ENCODE measurements around the gene TGFBI. TPM values are rescaled to one million over a fixed set of nuclear protein-coding genes. Genes with fewer than 3 reads are reported as not detected.

The TGFBI gene
- total RNA-seq, 6 donors from 2014 or later, result 51.0 to 189 (median 126) TPM

GRCh38 chr5:136087961-136088871, 59.4 kb downstream of the TGFBI start:
- peaks cover 9 to 12% (median 12%) of the 10 kb centered on the region in 4 donors for H3K4me1 ChIP-seq
- H3K27ac ChIP-seq, result peak overlapping the region; percentile 59 to 77 (median 66)
- H3K9me3 ChIP-seq, result no peaks in the 10 kb centered on the region
- WGBS, 2 donors, result 48 to 51% methylated on average over 15 to 16 of the region's 16 CpGs
- no peaks in the 10 kb centered on the region for H3K36me3 ChIP-seq
- H3K4me3 ChIP-seq, result no peak overlapping the region
- H3K27me3 ChIP-seq, result no peaks in the 10 kb centered on the region
- TF ChIP-seq POLR2A (IDR thresholded peaks at IDR 0.05) (no peak), CTCF (IDR thresholded peaks at IDR 0.05) (no peak), POLR2AphosphoS5 (IDR thresholded peaks at IDR 0.05) (peak; percentile 36 to 37), EP300 (IDR thresholded peaks at IDR 0.05) (peak in 1 of 4 donors; percentile 6)
- DNase-seq (peak; percentile 50 to 57), ATAC-seq (ENCODE audit: low FRiP score in 2 of 2) (peak; percentile 81 to 90)

GRCh38 chr5:136089791-136090190, 61.0 kb downstream of the TGFBI start:
- H3K4me3 ChIP-seq, result no peak overlapping the region
- H3K36me3 ChIP-seq, result no peaks in the 10 kb centered on the region
- peak in 1 of 4 donors; percentile 34 for TF ChIP-seq EP300 (IDR thresholded peaks at IDR 0.05)
- peak in 1 of 2 donors; percentile 39 for TF ChIP-seq POLR2AphosphoS5 (IDR thresholded peaks at IDR 0.05)
- TF ChIP-seq POLR2A (IDR thresholded peaks at IDR 0.05), result no peak
- TF ChIP-seq CTCF (IDR thresholded peaks at IDR 0.05), result no peak
- no peak for DNase-seq
- no peaks in the 10 kb centered on the region for H3K9me3 ChIP-seq
- ATAC-seq (ENCODE audit: low FRiP score in 2 of 2), result peak in 1 of 2 donors; percentile 7
- no peaks in the 10 kb centered on the region for H3K27me3 ChIP-seq
- H3K4me1 ChIP-seq, result peaks cover 9 to 12% (median 12%) of the 10 kb centered on the region in 4 donors
- WGBS, 2 donors, result 56 to 62% methylated on average over 7 of the region's 7 CpGs
- H3K27ac ChIP-seq, result peak overlapping the region in 1 of 4 donors; percentile 49

DNA sequence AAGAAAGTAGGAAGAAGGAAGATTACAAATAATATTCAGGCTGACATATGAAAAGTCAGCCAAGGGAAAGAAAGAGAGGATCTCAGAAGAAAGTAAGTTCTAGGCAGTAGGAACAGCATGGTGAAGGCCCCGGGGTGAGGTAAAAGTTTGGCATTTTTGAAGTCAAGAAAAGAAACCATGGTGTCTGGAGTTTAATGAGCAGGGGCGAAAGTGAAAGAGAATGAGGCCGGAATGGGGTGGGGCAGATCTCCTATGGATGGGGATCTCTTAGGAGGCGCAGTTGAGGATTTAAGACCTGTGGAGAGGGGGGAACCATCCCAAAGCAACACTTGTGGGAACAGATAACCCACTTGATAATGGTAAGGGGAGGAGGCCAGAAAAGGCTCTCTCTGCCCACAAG, 61.5 kb downstream of the TGFBI start:
- no peak for TF ChIP-seq POLR2AphosphoS5 (IDR thresholded peaks at IDR 0.05)
- no peak for TF ChIP-seq POLR2A (IDR thresholded peaks at IDR 0.05)
- no peak for TF ChIP-seq EP300 (IDR thresholded peaks at IDR 0.05)
- no peak for TF ChIP-seq CTCF (IDR thresholded peaks at IDR 0.05)
- H3K27me3 ChIP-seq, result no peaks in the 10 kb centered on the region
- H3K4me1 ChIP-seq, result peaks cover 9 to 16% (median 12%) of the 10 kb centered on the region in 4 donors
- H3K36me3 ChIP-seq, result no peaks in the 10 kb centered on the region
- peak overlapping the region in 1 of 4 donors; percentile 49 for H3K27ac ChIP-seq
- WGBS, 2 donors, result 90 to 93% methylated on average over 4 of the region's 4 CpGs
- no peaks in the 10 kb centered on the region for H3K9me3 ChIP-seq
- no peak overlapping the region for H3K4me3 ChIP-seq
- DNase-seq (no peak), ATAC-seq (ENCODE audit: low FRiP score in 2 of 2) (no peak)

GRCh38 chr5:136094189-136094912, 65.6 kb downstream of the TGFBI start:
- Histone ChIP-seq H3K4me3 (no peak overlapping the region), H3K4me1 (peaks cover 0 to 5% (median under 1%) of the 10 kb centered on the region in 4 donors), H3K27me3 (no peaks in the 10 kb centered on the region), H3K9me3 (no peaks in the 10 kb centered on the region), H3K36me3 (no peaks in the 10 kb centered on the region), H3K27ac (no peak overlapping the region)
- TF ChIP-seq POLR2A (IDR thresholded peaks at IDR 0.05), result no peak
- TF ChIP-seq CTCF (IDR thresholded peaks at IDR 0.05), result no peak
- TF ChIP-seq EP300 (IDR thresholded peaks at IDR 0.05), result no peak
- TF ChIP-seq POLR2AphosphoS5 (IDR thresholded peaks at IDR 0.05), result no peak
- DNase-seq (no peak), ATAC-seq (ENCODE audit: low FRiP score in 2 of 2) (no peak)
- WGBS, 2 donors, result 60 to 81% methylated on average over 3 of the region's 3 CpGs

All from upper lobe of left lung (tissue), 6 donors.